HL-60/S4 (cell line): ENCODE measurements around the gene LMAN1L.
"Not testable (repeated sequence)": the region's sequence is repeated elsewhere in the genome, so short reads cannot be mapped to it uniquely, and the experiment has no call there.

ENCODE experiments used
- in situ Hi-C: fragments of 300-500 bp; cut with MboI; formaldehyde crosslinking; loops from 2 replicates; pipeline ENCODE4 v1.14.3; 2022; ENCODE audit warnings: low sequenced_read_pairs

LMAN1L gene

GRCh38 chr15:74781431-74782258, 31.0 kb upstream of the LMAN1L start, which contains the start of gene CSK:
TSS of gene CSK (plus strand) at chr15:74782080. CDS start at chr15:74798298, 16,218 bp downstream.
- in situ Hi-C loops, result no loop called here

DNA sequence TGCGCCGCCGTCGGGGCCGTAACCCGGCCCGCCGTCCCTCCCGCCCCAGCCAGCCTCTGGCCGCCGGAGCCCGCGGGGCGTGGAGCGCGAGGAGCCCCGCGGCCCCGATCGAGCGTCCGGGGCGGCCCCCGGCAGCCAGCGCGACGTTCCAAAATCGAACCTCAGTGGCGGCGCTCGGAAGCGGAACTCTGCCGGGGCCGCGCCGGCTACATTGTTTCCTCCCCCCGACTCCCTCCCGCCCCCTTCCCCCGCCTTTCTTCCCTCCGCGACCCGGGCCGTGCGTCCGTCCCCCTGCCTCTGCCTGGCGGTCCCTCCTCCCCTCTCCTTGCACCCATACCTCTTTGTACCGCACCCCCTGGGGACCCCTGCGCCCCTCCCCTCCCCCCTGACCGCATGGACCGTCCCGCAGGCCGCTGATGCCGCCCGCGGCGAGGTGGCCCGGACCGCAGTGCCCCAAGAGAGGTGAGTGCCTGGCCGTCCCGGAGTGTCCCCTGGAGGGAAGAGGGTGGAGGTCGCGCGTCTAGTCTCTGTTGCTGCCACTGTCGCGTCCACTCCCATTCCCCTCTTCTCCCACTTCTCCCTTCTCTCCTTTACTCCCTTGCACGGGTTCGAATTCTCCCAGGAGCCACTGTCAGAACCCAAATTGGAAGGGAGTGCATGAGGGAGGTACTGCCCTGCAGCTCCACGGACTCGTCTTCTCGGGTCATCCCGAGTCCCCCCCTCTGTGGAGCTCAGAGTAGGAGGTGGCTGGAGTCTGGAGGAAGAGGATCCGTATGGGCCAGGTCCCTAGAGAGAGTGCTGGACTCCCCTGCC, 30.2 kb upstream of the LMAN1L start:
- in situ Hi-C loops, result no loop called here

DNA sequence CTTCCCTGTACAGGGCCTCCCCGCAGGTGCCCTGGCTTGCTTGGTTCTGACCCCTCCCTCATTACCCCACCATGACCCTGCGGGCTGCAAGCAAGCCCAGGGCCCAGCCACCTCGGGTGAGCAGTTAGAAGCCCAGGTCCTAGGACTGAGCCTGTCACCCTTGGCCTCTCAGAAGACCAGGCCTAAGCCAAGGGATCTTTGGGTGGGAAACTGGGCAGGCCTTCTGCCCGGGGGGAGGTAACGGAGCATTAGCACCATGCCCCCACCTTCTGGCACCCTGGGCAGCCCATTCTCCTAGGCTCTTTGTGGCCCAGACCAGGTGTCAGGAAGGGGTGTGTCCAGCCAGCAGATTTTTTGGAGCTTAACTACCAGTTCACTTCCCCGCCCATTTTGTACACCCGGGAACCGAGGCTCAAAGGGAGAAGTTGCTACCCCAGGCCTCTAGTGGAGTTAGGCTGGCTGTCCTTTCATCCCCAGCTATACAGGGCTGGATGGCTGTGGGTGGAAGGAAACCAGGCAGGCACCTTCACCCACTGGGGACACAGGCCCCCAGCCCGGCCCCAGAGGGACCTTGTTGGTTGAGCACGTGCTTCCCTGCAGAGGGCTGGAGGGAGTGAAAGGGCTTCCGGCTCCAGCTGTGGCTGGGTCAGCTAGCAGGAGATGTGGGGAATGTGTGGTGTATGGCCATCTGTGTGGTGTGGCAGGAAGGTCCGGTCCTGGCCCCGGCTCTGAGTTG, 29.4 kb upstream of the LMAN1L start:
- in situ Hi-C loops, result no loop called here

DNA sequence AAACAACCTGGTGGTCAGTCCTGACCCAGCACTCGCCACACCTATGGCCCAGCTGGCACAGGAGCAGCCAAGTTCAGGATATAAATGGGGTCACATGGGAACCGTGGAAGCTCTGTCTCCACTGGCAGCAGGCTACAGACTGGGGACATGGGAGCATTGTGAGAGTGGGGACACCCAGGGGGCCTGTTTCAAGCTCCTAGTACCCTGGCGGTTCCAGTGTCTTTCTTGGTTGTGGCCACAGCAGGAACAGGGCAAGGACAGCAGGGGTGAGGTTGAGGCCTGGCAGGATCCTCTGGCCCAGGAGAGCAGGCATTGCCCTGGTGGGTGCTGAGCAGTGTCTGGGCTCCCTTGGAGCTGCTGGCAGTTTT, 28.8 kb upstream of the LMAN1L start:
- in situ Hi-C loops, result no loop called here

DNA sequence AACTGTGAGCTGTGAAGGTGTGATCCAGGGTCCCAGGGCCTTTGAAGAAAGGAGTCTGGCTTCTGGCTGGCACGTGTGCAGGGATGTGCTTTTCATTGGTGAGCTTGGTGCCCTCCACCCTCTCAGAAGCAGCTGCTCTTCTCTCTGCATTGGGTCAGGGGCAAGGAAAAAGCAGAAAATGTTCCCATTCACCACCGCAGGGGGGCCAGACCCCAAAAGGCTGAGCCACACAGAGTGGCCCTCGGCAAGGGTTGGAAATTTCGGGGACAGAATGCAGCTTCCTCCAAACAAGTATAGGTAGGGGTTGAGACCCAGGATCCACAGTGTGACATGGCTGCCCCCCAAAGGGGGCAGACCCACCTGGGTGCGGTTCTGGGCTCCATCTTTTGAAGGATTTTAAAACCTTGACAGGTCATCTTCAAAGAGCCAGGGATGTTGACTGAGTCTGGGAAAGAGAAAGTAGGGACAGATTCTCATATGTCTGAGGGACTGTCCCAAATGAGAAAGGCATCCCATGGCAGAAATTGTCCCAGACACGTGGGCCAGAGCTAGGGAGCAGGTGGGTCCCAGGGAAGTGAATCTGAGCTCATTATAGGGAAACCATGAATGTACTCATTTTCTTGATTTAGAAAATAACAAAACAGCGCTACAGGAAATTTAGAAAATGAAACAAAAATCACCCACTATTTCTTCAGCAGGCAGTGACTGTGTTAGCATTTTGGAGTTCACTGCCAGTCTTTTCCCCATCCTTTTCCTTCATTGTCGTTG, 28.0 kb upstream of the LMAN1L start:
- in situ Hi-C loops, result no loop called here

- in situ Hi-C loops, result no loop called here
These were observed 27.2 kb upstream of the LMAN1L start for GRCh38 chr15:74785194-74786032.

- in situ Hi-C loops, result not testable (repeated sequence)
These were observed 26.6 kb upstream of the LMAN1L start for GRCh38 chr15:74786081-74786480.

DNA sequence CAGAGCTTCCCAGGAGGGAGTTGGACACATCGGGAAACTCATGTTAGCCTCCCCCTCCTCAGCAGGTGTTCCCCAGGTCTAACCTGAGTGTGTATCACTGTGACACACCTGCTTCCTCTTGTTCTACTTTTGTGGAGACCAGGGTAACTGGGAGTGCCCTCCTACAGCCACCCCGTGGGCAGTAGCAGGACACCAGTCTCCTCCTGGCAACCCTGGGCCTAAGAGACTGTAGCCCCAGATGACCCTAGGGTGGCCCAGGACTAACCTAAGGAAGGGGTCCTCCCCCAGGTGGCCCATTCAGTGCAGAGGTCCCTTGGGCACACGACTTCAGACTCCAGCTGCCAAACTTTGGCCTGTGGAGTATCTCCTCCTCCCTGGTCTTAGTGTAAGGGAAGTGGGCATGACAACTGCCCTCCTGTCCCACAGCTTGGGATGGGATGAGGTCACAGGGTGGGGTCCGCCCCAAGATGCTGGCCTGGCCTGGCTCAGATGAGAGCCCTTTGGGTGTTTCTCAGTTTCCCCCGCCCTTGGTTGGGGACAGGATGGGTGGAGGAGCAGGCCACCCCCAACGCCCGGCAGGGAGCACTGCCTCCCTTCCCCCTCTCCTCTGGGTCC, 26.0 kb upstream of the LMAN1L start:
- in situ Hi-C loops, result no loop called here

GRCh38 chr15:74787251-74788041, 25.2 kb upstream of the LMAN1L start:
- in situ Hi-C loops, result no loop called here

DNA sequence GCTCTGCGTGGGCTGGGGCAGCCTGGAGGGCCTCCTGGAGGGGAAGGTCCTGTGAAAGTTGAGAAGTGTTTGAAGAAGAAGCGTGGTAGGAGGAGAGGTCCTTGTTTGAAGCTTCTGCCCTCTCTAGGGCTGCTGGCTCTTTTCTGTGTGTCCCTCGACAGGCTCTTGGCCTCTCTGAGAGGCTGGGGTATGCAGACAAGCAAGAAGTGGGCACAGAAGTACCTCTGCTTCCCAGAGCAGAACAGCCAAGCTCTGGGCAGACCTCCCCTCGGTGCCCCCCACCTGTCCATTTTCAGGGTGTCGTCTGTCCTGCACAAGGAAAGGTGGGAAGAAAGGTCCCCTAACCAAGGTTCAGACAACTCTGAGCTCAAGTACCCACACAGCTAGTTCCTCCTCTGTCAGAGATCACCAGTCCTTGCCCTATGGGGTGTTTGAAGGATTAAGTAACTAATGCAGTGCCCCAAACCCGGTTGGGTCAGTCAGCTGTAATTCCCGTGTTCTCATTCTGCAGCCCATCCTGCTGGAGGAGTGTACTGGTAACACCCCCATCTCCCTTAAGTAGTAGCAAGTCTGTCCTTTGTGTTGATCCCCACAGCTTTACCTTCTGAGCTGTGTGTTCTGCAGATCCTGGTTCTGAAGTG, 24.5 kb upstream of the LMAN1L start:
- in situ Hi-C loops, result no loop called here

DNA sequence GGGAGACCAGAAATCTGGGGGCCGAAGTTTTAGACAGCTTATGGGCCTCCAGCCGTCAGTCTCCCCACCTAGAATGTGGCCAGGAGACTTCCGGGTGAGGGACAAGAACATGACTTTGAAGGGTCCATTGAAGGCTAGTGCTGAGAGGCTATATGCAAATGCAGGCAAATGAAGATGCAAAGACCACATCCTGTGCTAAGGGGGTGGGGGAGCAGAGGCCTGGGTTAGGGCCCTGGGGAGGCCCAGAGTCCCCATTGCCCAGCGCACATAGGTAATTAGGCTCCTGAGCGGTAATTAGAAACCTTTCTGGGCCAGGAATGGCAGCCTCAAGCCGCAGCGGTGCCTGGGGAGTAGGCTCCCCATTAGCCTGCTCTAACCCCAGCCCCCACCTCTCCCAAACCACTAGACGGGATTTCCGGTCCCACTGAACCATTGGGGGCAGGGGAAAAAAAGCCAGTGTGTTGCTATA, 23.9 kb upstream of the LMAN1L start:
- in situ Hi-C loops, result no loop called here

DNA sequence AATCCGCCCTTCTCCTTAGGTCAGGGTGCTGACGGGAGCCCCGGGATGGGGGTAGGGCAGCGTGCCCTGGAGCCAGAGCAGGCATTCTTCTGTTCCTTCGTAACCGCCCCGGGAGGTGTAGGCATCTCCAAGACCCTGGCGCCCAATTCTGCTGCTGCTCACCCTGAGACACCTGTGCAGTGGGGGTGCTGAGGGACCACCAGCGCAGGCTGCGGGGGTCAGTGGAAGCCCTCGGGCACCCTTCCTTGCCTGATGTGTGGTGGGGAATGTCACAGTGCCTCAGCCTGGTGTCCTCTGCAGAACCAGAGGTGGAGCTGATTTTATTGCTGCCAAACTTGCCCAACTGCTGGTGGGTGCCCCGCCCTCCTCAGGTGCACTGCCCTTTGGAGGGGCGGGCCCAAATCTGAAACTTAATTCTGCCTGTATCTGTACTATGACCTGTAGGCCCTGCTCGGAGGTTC, 23.4 kb upstream of the LMAN1L start:
- in situ Hi-C loops, result no loop called here

DNA sequence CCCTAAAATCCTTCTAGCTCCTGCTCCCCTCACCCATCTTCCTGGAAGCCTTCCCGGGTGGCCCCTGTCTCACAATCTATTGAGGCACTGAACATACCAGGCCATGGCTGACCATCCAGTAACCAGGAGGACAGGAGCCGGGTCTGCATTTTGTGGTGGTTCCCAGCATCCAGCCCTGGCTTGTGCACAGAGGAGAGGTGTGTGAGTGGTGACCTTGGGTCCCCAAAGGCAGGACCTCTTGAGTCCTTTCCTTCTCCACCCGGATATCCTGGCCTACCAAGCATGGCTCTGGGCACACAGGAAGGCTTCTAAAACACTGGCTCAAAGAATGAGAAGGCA, 22.9 kb upstream of the LMAN1L start:
- in situ Hi-C loops, result no loop called here

- in situ Hi-C loops, result no loop called here
These were observed 22.3 kb upstream of the LMAN1L start for GRCh38 chr15:74790080-74790916.

DNA sequence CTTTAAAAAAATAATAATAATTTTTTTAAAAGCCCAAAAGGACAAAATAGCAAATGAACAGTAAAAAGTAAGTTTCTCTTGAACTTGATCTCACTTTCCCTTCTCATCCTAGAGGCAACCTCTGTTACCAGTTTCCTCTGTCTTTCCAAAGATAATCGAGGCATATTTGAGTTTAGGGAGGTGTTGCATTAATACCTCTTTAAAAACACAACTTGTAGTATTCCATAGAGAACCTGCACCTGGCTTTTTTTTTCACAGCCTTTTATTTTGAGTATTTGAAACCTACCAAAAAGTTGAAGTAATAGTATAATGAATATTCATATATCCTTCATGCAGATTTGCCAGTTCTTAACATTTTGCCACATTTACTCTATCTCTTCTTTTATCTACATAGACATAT, 21.6 kb upstream of the LMAN1L start:
- in situ Hi-C loops, result no loop called here

- in situ Hi-C loops, result no loop called here
These were observed 21.0 kb upstream of the LMAN1L start for GRCh38 chr15:74791667-74792066.
